HG02571 (cell line): Measurements from ENCODE around the gene FLVCR2.
"Not testable (repeated sequence)": the region's sequence is repeated elsewhere in the genome, so short reads cannot be mapped to it uniquely, and the experiment has no call there.

Experiments used
- ATAC-seq: cut with Tn5 transposase; IDR thresholded peaks from one replicate; pipeline ENCODE4 v1.9.1; 2021; ENCODE audit warnings: mild to moderate bottlenecking, moderate library complexity; ENCODE audit not compliant: unreplicated experiment

FLVCR2 gene

DNA sequence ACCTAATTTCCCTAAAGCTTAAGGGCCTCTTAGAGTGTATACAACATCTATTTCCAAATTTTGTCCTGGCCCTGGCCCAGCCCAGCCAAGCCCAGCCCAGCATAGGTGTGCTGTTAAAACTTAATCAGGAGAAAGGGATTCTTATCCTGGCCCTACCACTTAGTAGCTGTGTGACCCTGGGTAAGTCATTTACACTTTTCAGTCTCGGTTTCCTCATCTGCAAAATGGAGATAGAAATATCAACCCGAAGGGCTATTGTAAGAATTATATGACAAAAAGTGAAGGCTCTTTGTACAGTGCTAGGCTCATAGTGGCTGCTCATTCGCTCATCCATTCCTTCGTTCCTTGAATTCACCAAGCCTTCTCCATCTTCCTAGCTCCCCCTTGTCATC, 81.8 kb downstream of the FLVCR2 start:
- no peak for ATAC-seq

- ATAC-seq, result peak; percentile 95
Observed at GRCh38 chr14:75660630-75661498, 82.4 kb downstream of the FLVCR2 start, which contains the start of the genes ERG28 and TTLL5. TSS of gene ERG28 (minus strand) at chr14:75660876. CDS start at chr14:75657502, 3,374 bp downstream. TSS of gene TTLL5 (plus strand) at chr14:75661246. CDS start at chr14:75663150, 1,904 bp downstream.

GRCh38 chr14:75661499-75661814, 83.0 kb downstream of the FLVCR2 start:
- no peak for ATAC-seq

DNA sequence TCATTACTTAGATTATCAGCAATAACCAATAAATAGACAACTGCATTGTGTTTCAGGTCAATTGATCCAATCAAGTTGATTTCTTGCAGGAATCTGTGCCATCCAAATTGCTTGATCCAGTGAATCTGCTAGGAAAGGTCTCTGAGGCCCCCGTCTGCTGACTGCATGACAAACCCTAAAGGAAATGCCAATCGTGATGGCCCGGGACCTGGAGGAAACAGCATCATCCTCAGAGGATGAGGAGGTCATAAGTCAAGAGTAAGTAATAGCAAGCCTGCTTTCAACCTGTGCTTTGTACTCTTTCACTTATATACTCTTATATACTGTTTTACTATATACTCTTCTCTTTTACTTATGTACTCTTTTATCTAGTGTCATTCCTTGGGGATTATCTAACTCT, 84.5 kb downstream of the FLVCR2 start:
- no peak for ATAC-seq

DNA sequence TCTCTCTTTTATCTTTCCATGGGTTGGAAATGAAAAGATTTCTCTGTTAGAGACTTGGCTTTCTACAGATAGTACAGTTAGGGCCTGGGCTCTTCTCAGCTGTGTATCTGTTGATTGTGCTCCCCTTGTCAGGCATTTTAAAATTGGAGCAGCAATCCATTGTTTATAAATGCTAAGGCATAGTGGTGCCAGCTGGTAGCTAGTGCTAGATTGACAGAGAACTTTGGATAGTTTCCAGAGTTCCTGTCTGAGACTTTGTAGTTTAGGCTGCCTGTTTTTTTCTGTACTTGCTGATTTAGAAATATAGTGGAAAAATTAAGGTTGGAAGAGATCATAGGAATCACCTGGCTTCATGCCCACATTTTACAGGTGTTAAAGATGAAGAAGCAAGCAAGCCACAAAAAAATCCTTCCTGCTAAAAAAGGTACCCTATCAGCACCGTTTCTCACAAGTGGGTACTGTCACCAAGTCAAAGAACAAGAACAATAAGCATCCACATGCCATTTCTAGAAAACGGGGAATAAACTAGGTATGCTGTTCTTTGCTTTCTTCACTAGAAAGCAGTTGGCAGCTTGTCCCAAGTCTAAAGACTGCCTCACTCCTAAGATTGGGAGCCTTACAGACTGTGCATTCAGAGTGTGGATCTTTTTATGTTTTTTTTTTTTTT, 88.8 kb downstream of the FLVCR2 start:
- no peak for ATAC-seq

DNA sequence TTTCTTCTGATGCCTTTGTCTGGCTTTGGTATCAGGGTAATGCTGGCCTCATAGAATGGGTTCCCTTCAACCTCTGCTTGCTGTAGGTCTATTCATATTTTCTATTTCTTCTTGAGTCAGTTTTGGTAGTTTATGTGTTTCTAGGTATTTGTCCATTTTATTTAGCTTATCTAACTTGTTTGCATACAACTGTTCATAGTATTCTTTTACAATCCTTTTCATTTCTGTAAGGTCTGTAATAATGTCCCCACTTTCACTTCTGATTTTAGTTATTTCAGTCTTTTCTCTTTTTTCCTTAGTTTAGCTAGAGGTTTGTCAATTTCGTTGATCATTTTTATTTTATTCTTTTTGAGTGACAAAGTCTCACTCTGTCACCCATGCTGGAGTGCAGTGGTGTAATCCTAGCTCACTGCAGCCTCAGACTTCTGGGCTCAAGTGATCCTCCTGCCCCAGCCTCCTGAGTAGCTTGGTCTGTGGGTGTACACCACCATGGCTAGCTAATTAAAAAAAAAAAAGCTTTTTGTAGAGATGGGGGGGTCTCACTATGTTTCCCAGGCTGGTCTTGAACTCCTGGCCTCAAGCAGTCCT, 94.3 kb downstream of the FLVCR2 start:
- no peak for ATAC-seq

- no peak for ATAC-seq
Observed at GRCh38 chr14:75673345-75674035, 95.1 kb downstream of the FLVCR2 start.

- no peak for ATAC-seq
Observed at GRCh38 chr14:75675265-75675960, 97.0 kb downstream of the FLVCR2 start.

DNA sequence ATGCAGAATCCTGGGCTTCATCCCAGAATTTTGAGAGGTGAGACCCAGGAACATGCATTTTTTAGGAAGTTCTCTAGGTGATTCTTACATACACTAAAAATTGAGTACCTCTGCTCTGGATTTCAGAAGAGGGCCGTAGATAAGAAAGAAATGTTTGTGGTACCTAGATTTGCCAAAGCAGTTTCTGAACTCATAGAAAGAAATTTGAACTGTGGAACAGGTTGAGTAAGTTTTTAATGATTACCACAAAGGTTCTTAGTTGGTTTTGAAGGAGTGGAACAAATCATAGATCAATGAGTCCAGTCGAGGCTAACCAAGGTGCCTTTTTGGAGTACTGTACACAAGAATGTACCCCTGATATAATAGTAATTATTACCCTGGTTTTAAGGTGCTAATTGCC, 107.5 kb downstream of the FLVCR2 start:
- no peak for ATAC-seq

GRCh38 chr14:75689012-75689411, 110.6 kb downstream of the FLVCR2 start:
- no peak for ATAC-seq

DNA sequence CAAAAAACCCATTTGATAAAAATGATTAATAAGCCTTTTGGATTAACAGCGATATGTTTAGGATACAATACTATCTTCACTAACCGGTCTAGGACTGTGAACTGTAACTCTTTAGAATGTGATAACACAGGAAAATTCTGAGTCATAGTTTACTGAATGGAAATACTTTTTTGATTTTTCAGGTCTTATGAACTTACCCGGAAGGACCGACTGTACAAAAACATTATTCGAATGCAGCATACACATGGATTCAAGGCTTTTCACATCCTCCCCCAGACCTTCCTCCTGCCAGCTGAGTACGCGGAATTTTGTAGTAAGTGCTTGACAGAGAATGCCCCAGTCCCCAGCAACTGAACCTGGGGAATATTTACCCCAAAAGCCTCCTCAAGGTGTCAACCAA, 111.6 kb downstream of the FLVCR2 start:
- no peak for ATAC-seq

DNA sequence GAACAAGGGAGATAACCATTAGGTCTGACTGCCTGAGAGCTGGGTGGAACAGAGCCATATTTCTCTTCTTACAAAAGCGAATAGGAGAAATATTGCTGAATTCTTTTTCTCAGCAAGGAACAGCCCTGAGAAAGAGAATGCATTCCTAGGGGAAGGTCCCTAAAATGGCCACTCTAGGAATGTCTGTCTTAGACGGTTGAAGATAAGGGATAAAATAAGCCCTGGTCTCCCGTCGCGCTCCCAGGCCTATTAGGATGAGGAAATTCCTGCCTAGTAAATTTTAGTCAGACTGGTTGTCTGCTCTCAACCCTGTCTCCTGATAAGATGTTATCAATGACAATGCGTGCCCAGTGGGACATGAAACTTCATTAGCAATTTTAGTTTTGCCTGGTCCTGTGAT, 116.6 kb downstream of the FLVCR2 start:
- ATAC-seq, result not testable (repeated sequence)

GRCh38 chr14:75697386-75697785, 119.0 kb downstream of the FLVCR2 start:
- ATAC-seq, result no peak
